LNCaP clone FGC (cell line): ENCODE data around the gene LTBR.

ENCODE experiments used
- DNase-seq: peaks from one replicate; pipeline ENCODE4 v3.0.0-alpha.2; 2011; ENCODE audit warnings: low read depth
- H3K4me3 ChIP-seq: 2 replicates; pipeline ENCODE4 v1.5.1; 2011; ENCODE audit warnings: mild to moderate bottlenecking, low read depth, low read length, control low read depth
- TF ChIP-seq, protein P1 (sequence below): IDR thresholded peaks from 2 replicates; pipeline ENCODE4 v1.5.1; 2012; ENCODE audit warnings: mild to moderate bottlenecking; ENCODE audit not compliant: control insufficient read depth, insufficient read depth; ENCODE audit errors: extremely low read depth

The LTBR gene

DNA sequence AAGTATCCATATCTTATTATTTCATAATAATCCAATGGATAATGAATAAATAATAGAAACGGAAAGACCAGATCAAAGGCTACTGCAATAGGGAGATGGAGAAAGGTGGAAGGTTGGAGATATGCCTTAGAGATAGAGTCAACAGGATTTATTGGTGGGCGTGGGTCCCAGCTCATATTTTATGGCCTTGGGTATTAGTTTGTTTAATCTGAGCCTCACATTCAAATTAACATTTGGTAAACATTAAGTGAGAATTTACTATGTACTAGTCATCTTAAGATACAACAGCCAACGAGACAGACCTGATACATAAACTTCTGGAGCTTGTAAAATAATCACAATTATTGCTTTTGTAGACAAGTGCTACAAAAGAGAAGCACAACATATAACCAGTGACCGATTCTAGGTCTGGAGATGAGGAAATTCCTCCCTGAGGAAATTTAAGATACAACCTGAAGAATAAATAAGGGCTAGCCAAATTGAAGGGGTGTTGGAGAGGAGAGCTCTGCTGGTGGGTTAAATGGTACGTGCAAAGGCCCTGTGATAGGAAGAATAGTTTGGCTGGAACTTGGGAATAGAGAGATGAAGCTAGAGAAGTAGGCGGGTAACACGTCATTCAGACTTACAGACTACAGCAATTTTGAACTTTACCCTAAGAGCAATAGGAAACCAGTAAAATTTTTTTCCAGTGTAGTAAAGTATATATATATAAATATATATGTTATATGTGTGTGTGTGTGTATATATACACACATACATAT lies 16.1 kb downstream of the LTBR start:
- no peak overlapping the region for H3K4me3 ChIP-seq
- DNase-seq: peak; percentile 64
- TF ChIP-seq, protein P1, sequence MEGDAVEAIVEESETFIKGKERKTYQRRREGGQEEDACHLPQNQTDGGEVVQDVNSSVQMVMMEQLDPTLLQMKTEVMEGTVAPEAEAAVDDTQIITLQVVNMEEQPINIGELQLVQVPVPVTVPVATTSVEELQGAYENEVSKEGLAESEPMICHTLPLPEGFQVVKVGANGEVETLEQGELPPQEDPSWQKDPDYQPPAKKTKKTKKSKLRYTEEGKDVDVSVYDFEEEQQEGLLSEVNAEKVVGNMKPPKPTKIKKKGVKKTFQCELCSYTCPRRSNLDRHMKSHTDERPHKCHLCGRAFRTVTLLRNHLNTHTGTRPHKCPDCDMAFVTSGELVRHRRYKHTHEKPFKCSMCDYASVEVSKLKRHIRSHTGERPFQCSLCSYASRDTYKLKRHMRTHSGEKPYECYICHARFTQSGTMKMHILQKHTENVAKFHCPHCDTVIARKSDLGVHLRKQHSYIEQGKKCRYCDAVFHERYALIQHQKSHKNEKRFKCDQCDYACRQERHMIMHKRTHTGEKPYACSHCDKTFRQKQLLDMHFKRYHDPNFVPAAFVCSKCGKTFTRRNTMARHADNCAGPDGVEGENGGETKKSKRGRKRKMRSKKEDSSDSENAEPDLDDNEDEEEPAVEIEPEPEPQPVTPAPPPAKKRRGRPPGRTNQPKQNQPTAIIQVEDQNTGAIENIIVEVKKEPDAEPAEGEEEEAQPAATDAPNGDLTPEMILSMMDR: no peak

DNA sequence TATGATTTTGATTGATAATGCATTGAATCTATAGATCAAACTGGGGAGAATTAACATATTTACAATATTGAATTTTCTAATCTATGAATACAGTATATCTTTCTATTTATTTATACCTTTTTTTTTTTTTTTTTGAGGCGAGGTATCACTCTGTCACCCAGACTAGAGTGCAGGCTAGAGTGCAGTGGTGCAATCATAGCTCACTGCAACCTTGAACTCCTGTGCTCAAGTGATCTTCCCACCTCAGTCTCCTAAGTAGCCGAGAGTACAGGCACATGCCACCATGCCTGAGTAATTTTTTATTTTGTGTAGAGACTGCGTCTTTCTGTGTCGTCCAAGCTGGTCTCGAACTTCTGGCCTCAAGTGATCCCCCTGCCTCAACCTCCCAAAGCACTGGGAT lies 20.4 kb downstream of the LTBR start:
- DNase-seq: no peak
- TF ChIP-seq, protein P1: no peak

DNA sequence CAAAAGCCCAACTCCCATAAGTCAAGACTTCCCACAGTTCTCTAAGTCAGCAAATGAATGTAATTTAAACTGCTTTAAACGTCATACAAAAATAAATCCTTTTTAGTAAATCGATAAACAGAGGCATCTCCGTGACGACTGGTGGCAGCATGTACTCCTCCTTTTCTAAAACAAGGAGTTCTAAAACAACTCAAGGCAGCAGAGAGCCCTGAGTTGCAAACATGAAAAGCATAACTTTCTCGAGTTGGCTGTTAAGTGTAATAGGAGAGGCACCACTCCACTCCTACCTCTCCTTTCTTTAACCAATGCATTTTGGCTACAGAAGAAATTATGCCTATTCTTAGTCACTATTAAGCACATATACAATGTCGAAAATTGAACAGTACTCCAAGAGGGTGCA lies 22.0 kb downstream of the LTBR start:
- TF ChIP-seq, protein P1: no peak
- H3K4me3 ChIP-seq: no peak overlapping the region
- no peak for DNase-seq

More for the DNA sequence above, 20.4 kb downstream of the LTBR start:
- H3K4me3 ChIP-seq: no peak overlapping the region

DNA sequence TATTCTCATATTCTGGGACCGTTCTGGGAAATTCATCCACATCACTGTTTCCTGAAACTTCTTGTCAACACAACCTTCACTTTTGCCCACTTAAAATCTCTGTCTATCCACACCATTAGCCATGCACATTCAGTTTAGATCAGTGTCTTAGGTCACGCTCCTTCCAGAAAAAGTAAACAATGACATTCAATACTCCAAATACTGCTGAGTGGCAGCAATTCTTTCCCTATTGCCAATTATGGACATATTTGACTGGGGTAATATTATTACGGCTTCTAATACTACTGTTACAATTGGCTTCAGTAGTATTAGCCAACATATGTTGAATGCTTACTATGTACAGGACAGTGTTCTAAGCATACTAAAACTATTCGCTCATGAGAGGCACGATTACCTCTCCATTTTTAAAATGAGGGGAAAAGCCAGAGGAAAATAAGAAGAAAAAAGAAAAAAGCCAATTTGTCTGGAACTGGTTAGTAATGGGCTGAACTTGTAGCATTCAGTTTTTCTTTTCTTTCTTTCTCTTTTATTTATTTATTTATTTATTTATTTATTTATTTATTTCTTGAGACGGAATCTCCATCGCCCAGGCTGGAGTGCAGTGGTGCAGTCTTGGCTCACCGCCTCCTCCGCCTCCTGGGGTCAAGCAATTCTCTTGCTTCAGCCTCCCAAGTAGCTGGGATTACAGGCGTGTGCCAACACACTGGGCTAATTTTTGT lies 23.4 kb downstream of the LTBR start:
- no peak for DNase-seq
- H3K4me3 ChIP-seq: no peak overlapping the region
- TF ChIP-seq, protein P1: no peak

DNA sequence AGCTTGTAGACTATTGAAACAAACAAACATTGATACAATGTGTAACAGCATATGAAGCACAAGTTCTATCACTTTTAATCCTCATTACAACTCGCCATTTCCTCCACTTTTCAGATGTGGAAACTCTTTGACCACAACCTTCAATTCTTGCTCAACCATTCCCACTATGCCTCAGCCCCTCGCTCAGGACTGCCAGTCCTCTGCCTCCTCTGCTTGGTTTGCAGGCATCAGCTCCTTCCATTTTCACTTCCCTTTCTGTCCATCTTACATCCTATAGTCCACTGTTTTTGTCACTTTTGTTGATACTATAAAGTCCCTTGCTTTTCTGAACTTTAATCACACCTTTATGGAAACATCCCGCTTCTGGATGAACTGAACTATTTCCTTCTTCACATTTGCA lies 32.6 kb downstream of the LTBR start:
- no peak for DNase-seq
- no peak overlapping the region for H3K4me3 ChIP-seq
- TF ChIP-seq, protein P1: no peak

DNA sequence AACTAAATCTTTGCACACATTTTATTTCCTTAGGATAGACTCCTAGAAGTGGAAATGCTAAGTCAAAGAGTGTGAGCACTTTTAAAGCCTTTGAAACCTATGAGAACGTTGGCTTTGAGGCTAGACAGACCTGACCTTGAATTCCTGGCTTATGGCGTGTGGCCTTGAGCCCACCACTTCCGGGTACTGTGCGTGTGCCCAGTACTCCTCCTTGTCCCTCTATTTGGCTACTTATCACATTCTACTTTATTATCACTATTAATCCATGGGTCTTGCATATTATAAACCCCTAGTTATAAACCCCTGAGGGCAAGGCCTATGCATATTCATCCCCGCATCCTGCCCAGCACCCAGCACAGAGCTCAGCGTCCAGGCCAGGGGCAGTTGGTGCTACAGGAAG lies 34.8 kb downstream of the LTBR start:
- DNase-seq: no peak
- TF ChIP-seq, protein P1: no peak

More for the DNA sequence above, 34.8 kb downstream of the LTBR start:
- no peak overlapping the region for H3K4me3 ChIP-seq
